GM12874 (cell line): Measurements from ENCODE around the gene NEURL3.

Source experiments
- TF ChIP-seq, protein P1 (sequence below): IDR thresholded peaks from 2 replicates; pipeline ENCODE4 v1.5.1; 2011; ENCODE audit warnings: low read depth, mild to moderate bottlenecking, control low read depth, low read length, moderate library complexity; ENCODE audit not compliant: insufficient read depth

The NEURL3 gene

GRCh38 chr2:96533292-96534073 is 28.3 kb upstream of the NEURL3 start:
- TF ChIP-seq, protein P1, sequence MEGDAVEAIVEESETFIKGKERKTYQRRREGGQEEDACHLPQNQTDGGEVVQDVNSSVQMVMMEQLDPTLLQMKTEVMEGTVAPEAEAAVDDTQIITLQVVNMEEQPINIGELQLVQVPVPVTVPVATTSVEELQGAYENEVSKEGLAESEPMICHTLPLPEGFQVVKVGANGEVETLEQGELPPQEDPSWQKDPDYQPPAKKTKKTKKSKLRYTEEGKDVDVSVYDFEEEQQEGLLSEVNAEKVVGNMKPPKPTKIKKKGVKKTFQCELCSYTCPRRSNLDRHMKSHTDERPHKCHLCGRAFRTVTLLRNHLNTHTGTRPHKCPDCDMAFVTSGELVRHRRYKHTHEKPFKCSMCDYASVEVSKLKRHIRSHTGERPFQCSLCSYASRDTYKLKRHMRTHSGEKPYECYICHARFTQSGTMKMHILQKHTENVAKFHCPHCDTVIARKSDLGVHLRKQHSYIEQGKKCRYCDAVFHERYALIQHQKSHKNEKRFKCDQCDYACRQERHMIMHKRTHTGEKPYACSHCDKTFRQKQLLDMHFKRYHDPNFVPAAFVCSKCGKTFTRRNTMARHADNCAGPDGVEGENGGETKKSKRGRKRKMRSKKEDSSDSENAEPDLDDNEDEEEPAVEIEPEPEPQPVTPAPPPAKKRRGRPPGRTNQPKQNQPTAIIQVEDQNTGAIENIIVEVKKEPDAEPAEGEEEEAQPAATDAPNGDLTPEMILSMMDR = no peak

DNA sequence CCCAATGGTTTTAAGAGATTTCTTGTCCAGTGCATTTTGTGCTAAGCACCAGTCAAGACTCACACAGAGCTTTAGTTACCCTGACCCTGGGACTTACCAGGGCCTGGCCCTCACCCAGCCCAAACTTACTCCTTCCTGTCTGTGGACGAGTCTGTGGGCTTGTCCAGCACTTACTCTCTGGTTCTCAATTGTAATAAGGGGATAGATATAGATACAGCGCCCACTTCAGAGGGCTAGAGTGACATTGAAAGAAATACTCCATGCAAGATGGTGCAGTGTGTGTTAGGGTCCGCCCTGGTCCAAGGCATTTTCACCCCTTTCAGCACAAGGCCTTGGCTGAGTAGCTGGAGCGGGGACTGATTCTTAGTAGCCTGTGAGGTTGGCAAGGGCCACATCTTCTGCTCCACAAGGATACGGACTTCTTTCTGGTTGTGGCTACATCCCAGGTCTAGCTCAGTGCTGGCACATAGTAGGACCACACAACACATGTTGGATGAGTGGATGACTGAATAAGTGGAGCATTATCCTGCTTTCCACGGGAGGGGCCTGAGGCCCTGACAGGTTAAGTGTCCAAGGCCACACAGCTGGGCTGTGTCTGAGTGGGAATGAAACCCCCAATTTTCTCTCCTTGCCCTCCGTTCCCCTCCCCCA is 27.6 kb upstream of the NEURL3 start:
- TF ChIP-seq, protein P1 = no peak

GRCh38 chr2:96531872-96532505 is 26.8 kb upstream of the NEURL3 start:
- TF ChIP-seq, protein P1 = no peak

GRCh38 chr2:96531366-96531765 is 26.2 kb upstream of the NEURL3 start:
- TF ChIP-seq, protein P1 = no peak

GRCh38 chr2:96530474-96531357 is 25.6 kb upstream of the NEURL3 start:
- TF ChIP-seq, protein P1 = no peak

DNA sequence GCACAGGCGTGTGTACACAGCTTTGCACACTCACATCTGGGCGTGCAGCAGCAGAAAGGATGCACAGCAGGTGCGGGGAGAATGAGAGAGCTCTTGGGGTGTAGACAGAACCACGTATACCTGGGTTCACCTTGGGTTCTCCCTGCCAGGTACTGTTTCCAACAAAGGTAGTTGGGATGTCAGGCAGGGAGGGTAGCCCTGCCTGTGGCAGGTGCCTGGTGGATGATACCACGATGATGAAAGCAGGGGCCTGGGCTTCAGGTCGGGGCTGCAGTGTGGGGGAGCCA is 24.9 kb upstream of the NEURL3 start:
- TF ChIP-seq, protein P1 = no peak
